MCF 10A (cell line): ENCODE measurements around the gene PARN. TPM values are rescaled to one million over a fixed set of nuclear protein-coding genes. Genes with fewer than 3 reads are reported as not detected.

ENCODE experiments used
- BruUV-seq: library from RNA; stranded (reverse); fragments of 400-500 nt; replicated peaks from 2 replicates; lab custom pipeline; 2021; lab: Mats Ljungman, UMichigan
- CTCF ChIA-PET: fragments of 300-600 bp; sonication (Branson Sonifier 250); formaldehyde crosslinking; extraction: SDS; loops from one replicate; lab custom pipeline; 2021; ENCODE audit warnings: antibody characterized with exemption, inconsistent platforms; lab: Yijun Ruan, JAX
- POLR2A ChIA-PET: fragments of 300-600, 350-650 bp; sonication (Branson Sonifier 250); formaldehyde crosslinking; extraction: SDS; loops from one replicate; lab custom pipeline; 2020; ENCODE audit warnings: antibody characterized with exemption, inconsistent platforms; lab: Yijun Ruan, JAX
- DNase-seq: peaks from one replicate; pipeline ENCODE4 v3.0.0-alpha.2; 2018; ENCODE audit not compliant: unreplicated experiment
- H3K27ac Mint-ChIP-seq: one replicate; pipeline ENCODE4 v1.8.0; 2022; ENCODE audit warnings: mild to moderate bottlenecking, low read depth, mixed read lengths; ENCODE audit not compliant: unreplicated experiment
- H3K27me3 Mint-ChIP-seq: one replicate; pipeline ENCODE4 v1.8.0; 2022; ENCODE audit warnings: mixed read lengths; ENCODE audit not compliant: insufficient read depth, unreplicated experiment
- H3K36me3 Mint-ChIP-seq: one replicate; pipeline ENCODE4 v1.8.0; 2022; ENCODE audit warnings: mild to moderate bottlenecking, moderate library complexity, mixed read lengths; ENCODE audit not compliant: insufficient read depth, unreplicated experiment
- H3K4me1 Mint-ChIP-seq: one replicate; pipeline ENCODE4 v1.8.0; 2022; ENCODE audit warnings: mixed read lengths; ENCODE audit not compliant: insufficient read depth, unreplicated experiment
- H3K4me3 Mint-ChIP-seq: one replicate; pipeline ENCODE4 v1.8.0; 2022; ENCODE audit warnings: mild to moderate bottlenecking, moderate library complexity, mixed read lengths; ENCODE audit not compliant: unreplicated experiment
- H3K9me3 Mint-ChIP-seq: one replicate; pipeline ENCODE4 v1.8.0; 2022; ENCODE audit warnings: mixed read lengths; ENCODE audit not compliant: unreplicated experiment
- CTCF ChIP-seq: fragments of 200-600 bp; IDR thresholded peaks from one replicate; pipeline ENCODE4 v1.8.0; 2022; ENCODE audit warnings: antibody characterized with exemption, mild to moderate bottlenecking; ENCODE audit not compliant: unreplicated experiment
- intact Hi-C: fragments of 100-400 bp; cut with micrococcal nuclease; formaldehyde crosslinking; loops from 2 replicates; pipeline ENCODE4 v1.14.1; 2022
- total RNA-seq: library from RNA; stranded (reverse); gene quantifications from 2 replicates; pipeline ENCODE4 v1.2.3, GENCODE V29; 2022

Gene PARN
- total RNA-seq, 1 experiment from 2014 or later: 35.0 TPM

DNA sequence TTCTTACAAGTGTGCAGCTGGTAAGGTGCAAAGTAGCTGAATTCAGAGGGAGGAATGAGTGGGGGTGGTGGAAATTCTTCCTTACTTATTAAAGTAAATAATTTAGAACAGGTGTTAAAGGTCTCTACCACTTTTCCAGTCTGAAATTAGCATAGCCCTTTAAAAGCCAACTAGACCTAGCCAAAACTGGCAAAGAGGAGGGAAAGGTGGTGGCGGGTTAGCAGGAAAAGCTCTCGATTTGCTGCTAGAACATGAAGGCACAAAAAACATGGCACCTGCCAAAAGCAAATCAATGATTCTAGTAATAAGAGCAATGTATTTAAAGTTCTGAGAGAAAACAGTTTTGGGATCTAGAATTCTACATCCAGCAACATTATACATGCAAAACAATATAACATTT, 157.7 kb downstream of the PARN start:
- H3K4me3 Mint-ChIP-seq: no peak overlapping the region
- BruUV-seq: no TSS peak
- ChIA-PET CTCF (interaction anchor here (1.3 kb wide), 1 partner anchor 9 kb away, joined by 4 read pairs; no protein-coding TSS in a partner anchor), POLR2A (interaction anchor here (0.7 kb wide), 1 partner anchor 464 kb away, joined by 3 read pairs; no protein-coding TSS in a partner anchor)
- no peak for DNase-seq
- H3K27me3 Mint-ChIP-seq: no peaks in the 10 kb centered on the region
- H3K9me3 Mint-ChIP-seq: no peaks in the 10 kb centered on the region
- peaks cover 2% of the 10 kb centered on the region for H3K36me3 Mint-ChIP-seq
- intact Hi-C loops: no loop called here
- no peak overlapping the region for H3K27ac Mint-ChIP-seq
- TF ChIP-seq CTCF: no peak
- H3K4me1 Mint-ChIP-seq: peaks cover 13% of the 10 kb centered on the region

GRCh38 chr16:14470788-14471187, 159.3 kb downstream of the PARN start:
- Mint-ChIP-seq H3K9me3 (no peaks in the 10 kb centered on the region), H3K4me1 (peaks cover 10% of the 10 kb centered on the region), H3K27ac (no peak overlapping the region), H3K27me3 (no peaks in the 10 kb centered on the region), H3K36me3 (peaks cover 1% of the 10 kb centered on the region), H3K4me3 (no peak overlapping the region)
- no peak for TF ChIP-seq CTCF
- BruUV-seq: no TSS peak
- DNase-seq: no peak
- ChIA-PET POLR2A (no interaction called here), CTCF (interaction anchor here (1.1 kb wide), 1 partner anchor 16 kb away, joined by 4 read pairs; no protein-coding TSS in a partner anchor)
- intact Hi-C loops: no loop called here

DNA sequence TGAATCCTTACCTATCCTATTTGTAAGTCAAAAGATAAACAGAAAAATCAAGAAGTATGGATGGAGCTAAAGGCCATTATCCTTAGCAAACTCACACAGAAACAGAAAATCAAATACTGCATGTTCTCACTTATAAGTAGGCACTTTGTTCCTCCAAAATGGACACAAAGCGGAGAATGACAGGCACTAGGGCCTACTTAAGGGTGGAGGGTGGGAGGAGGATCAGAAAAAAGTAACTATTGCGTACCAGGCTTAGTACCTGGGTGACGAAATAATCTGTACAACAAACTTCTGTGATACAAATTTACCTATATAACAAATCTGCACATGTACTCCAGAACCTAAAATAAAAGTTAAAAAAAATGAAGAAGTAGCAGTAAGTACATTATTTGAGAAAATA, 164.3 kb downstream of the PARN start:
- CTCF ChIA-PET: interaction anchor here (0.5 kb wide), 1 partner anchor 468 kb away, joined by 4 read pairs; no protein-coding TSS in a partner anchor
- no TSS peak for BruUV-seq
- Mint-ChIP-seq H3K4me3 (no peak overlapping the region), H3K36me3 (peaks cover 17% of the 10 kb centered on the region), H3K27me3 (no peaks in the 10 kb centered on the region), H3K4me1 (no peaks in the 10 kb centered on the region), H3K27ac (no peak overlapping the region), H3K9me3 (peaks cover 8% of the 10 kb centered on the region)
- intact Hi-C loops: no loop called here
- TF ChIP-seq CTCF: no peak
- POLR2A ChIA-PET: interaction anchor here (0.6 to 1.0 kb wide), 3 partner anchors 21 to 608 kb away, joined by 3 read pairs; no protein-coding TSS in a partner anchor
- DNase-seq: no peak

GRCh38 chr16:14464796-14465195, 165.3 kb downstream of the PARN start:
- Mint-ChIP-seq H3K36me3 (peaks cover 17% of the 10 kb centered on the region), H3K27me3 (no peaks in the 10 kb centered on the region), H3K4me1 (no peaks in the 10 kb centered on the region), H3K9me3 (peaks cover 8% of the 10 kb centered on the region), H3K4me3 (no peak overlapping the region), H3K27ac (no peak overlapping the region)
- intact Hi-C loops: no loop called here
- no TSS peak for BruUV-seq
- ChIA-PET POLR2A (interaction anchor here (1.0 kb wide), 1 partner anchor 33 kb away, joined by 3 read pairs; no protein-coding TSS in a partner anchor), CTCF (interaction anchor here (0.6 kb wide), 1 partner anchor 438 kb away, joined by 3 read pairs; no protein-coding TSS in a partner anchor)
- no peak for DNase-seq
- TF ChIP-seq CTCF: no peak
